K562 (cell line): Measurements from ENCODE around the gene MRPL58. TPM values are rescaled to one million over a fixed set of nuclear protein-coding genes. Genes with fewer than 3 reads are reported as not detected.

ENCODE experiments used
- ASH1L ChIP-seq: fragments of 450-650 bp; IDR thresholded peaks from 2 replicates; pipeline ENCODE4 v1.6.1; 2018; ENCODE audit warnings: borderline replicate concordance, mild to moderate bottlenecking, low read depth; ENCODE audit not compliant: partially characterized antibody
- CBX2 ChIP-seq: fragments of 200-600 bp; sonication (generic); IDR thresholded peaks from one replicate; pipeline ENCODE4 v1.6.1; 2012; ENCODE audit warnings: mild to moderate bottlenecking, low read length, inconsistent platforms; ENCODE audit not compliant: insufficient read depth, poor library complexity, severe bottlenecking
- DACH1 ChIP-seq: fragments of 450-650 bp; IDR thresholded peaks from 2 replicates; pipeline ENCODE4 v1.6.1; 2018; ENCODE audit not compliant: partially characterized antibody
- EHMT2 ChIP-seq: fragments of 450-650 bp; IDR thresholded peaks from 2 replicates; pipeline ENCODE4 v1.6.1; 2018; ENCODE audit warnings: antibody characterized with exemption
- ETS2 ChIP-seq: IDR thresholded peaks from 2 replicates; pipeline ENCODE4 v1.6.1; 2016; ENCODE audit warnings: borderline replicate concordance, missing genetic modification characterization, mild to moderate bottlenecking, moderate library complexity, missing compliant biosample characterization; ENCODE audit not compliant: poor library complexity, severe bottlenecking
- HNRNPLL ChIP-seq: fragments of 200-400 bp; formaldehyde crosslinking; IDR thresholded peaks from 2 replicates; pipeline ENCODE4 v1.6.1; 2017; ENCODE audit warnings: low read length, low read depth, mild to moderate bottlenecking; ENCODE audit not compliant: poor library complexity, severe bottlenecking
- ILK ChIP-seq: fragments of 450-650 bp; IDR thresholded peaks from 2 replicates; pipeline ENCODE4 v1.6.1; 2016; ENCODE audit warnings: missing genetic modification characterization, low read depth, mild to moderate bottlenecking, missing compliant biosample characterization, moderate library complexity, borderline replicate concordance
- L3MBTL2 ChIP-seq: fragments of 450-650 bp; IDR thresholded peaks from 2 replicates; pipeline ENCODE4 v1.6.1; 2016; ENCODE audit warnings: mild to moderate bottlenecking, moderate library complexity
- MED1 ChIP-seq: sonication (generic); formaldehyde crosslinking; IDR thresholded peaks from 2 replicates; pipeline ENCODE4 v1.8.1; 2023; ENCODE audit warnings: missing genetic modification reagents, borderline replicate concordance
- PML ChIP-seq: IDR thresholded peaks from 2 replicates; pipeline ENCODE4 v1.6.1; 2012; ENCODE audit warnings: low read length, inconsistent platforms
- PREB ChIP-seq: sonication (generic); formaldehyde crosslinking; IDR thresholded peaks from 2 replicates; pipeline ENCODE4 v1.8.1; 2023; ENCODE audit warnings: mild to moderate bottlenecking, missing genetic modification reagents
- RBM15 ChIP-seq: fragments of 200-400 bp; formaldehyde crosslinking; IDR thresholded peaks from 2 replicates; pipeline ENCODE4 v1.6.1; 2018; ENCODE audit warnings: mild to moderate bottlenecking, low read length, moderate library complexity; ENCODE audit not compliant: insufficient read depth
- SLC30A9 ChIP-seq: fragments of 250-450 bp; sonication (Bioruptor Pico); IDR thresholded peaks from 2 replicates; pipeline ENCODE4 v1.8.0; 2022; ENCODE audit warnings: mild to moderate bottlenecking, moderate library complexity
- SREBF1 ChIP-seq: fragments of 150-350 bp; IDR thresholded peaks from 2 replicates; pipeline ENCODE4 v1.6.1; 2014; ENCODE audit warnings: antibody characterized with exemption, low read depth, low read length, borderline replicate concordance
- TAF9B ChIP-seq: fragments of 450-650 bp; IDR thresholded peaks from 2 replicates; pipeline ENCODE4 v1.6.1; 2018; ENCODE audit warnings: mild to moderate bottlenecking; ENCODE audit not compliant: partially characterized antibody
- TSC22D4 ChIP-seq: fragments of 450-650 bp; IDR thresholded peaks from 2 replicates; pipeline ENCODE4 v1.6.1; 2016; ENCODE audit warnings: missing genetic modification characterization, missing biosample characterization, control low read depth
- ZFPM2 ChIP-seq: fragments of 250-450 bp; sonication (Bioruptor Pico); IDR thresholded peaks from 2 replicates; pipeline ENCODE4 v1.5.1; 2022; ENCODE audit warnings: mild to moderate bottlenecking
- ZNF121 ChIP-seq: sonication (generic); formaldehyde crosslinking; conservative IDR thresholded peaks from 2 replicates; pipeline ENCODE4 v1.8.0; 2022; ENCODE audit warnings: missing genetic modification reagents
- ZNF174 ChIP-seq: fragments of 250-450 bp; sonication (Bioruptor Pico); IDR thresholded peaks from 2 replicates; pipeline ENCODE4 v1.4.0; 2020; ENCODE audit warnings: mild to moderate bottlenecking
- polyA plus RNA-seq, 8 experiments: library from polyadenylated mRNA; depleted of rRNA in 4 of 8; stranded (reverse) in 5 of 8; unstranded in 3 of 8; fragments of >200 nt; fragmentation: Nextera tagmentation in 2 of 8; fragmentation: Illumina TruSeq in 1 of 8; extraction: Ambion mirVana in 2 of 8; extraction: Trizol in 1 of 8; gene quantifications; 2 replicates each; pipeline versions ENCODE4 v1.2.1 to v1.2.3, GENCODE V29; 2011 to 2014; ENCODE audit warnings: inconsistent platforms in 1 of 8, missing spikeins in 1 of 8
- total RNA-seq, 7 experiments: library from RNA; depleted of rRNA in 6 of 7; stranded (reverse); fragments of >200 nt in 6 of 7; fragmentation: Illumina TruSeq in 2 of 7; extraction: Trizol in 2 of 7; gene quantifications; 2 replicates each; pipeline versions ENCODE4 v1.2.1 to v1.2.3, GENCODE V29; 2011 to 2021; ENCODE audit warnings: low replicate concordance in 1 of 7
- TF ChIP-seq, protein P1 (sequence below): sonication (generic); formaldehyde crosslinking; IDR thresholded peaks from 2 replicates; pipeline ENCODE4 v1.8.1; 2023; ENCODE audit warnings: missing genetic modification reagents, mild to moderate bottlenecking, borderline replicate concordance
- TF ChIP-seq, protein P2 (sequence below): sonication (generic); formaldehyde crosslinking; IDR thresholded peaks from 2 replicates; pipeline ENCODE4 v1.8.0; 2023; ENCODE audit warnings: mild to moderate bottlenecking, missing genetic modification reagents

The MRPL58 gene
- total and polyA plus RNA-seq, 9 of the 15 experiments (the other 6 are each of a cell fraction or from before 2014, with no cell fraction given) = 30.8 to 107 (median 72.4) TPM

DNA sequence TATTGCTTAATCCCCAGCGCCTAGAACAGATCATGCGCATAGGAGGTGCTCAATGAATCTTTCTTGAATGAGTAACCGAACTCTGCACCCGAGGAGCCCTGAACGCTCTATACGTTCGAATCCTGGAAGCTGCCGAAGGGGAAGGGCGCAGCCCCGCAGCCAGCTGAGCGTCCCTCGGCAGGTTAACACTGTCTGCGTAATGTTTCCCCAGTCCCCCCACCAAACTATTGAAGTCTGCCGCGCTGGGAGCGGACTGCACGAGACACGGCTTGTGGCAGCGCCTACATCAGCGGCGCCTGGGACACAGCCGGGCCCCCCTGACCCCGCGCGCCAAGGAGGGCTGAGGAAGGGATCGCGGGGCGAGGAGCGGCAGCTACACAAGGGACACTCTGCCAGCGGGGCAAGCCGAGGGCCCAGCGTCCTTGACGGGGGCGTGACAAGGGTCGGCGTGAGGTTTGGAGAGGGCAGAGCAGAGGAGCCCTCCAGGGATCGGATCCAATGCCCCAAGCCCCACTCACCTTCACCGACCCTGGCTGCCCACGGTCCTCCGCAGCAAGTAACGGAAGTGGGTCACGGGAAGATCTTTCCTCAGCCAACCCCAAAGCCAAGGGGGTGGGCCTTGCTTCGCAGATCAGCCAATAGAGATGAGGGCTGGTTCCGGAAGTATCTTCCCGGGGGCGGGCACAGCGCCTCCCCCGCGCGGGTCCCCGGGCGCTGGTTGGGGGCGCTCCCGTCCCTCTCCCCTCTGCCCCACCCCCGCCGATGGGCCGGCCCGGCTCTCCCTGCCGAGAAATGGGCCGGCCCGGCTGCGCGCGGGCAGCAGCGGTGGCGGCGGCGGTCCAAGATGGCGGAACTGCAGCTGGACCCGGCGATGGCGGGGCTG, 34.2 kb downstream of the MRPL58 start, which contains the start of the genes ATP5PD and KCTD2 (continued):
- TF ChIP-seq, protein P1, sequence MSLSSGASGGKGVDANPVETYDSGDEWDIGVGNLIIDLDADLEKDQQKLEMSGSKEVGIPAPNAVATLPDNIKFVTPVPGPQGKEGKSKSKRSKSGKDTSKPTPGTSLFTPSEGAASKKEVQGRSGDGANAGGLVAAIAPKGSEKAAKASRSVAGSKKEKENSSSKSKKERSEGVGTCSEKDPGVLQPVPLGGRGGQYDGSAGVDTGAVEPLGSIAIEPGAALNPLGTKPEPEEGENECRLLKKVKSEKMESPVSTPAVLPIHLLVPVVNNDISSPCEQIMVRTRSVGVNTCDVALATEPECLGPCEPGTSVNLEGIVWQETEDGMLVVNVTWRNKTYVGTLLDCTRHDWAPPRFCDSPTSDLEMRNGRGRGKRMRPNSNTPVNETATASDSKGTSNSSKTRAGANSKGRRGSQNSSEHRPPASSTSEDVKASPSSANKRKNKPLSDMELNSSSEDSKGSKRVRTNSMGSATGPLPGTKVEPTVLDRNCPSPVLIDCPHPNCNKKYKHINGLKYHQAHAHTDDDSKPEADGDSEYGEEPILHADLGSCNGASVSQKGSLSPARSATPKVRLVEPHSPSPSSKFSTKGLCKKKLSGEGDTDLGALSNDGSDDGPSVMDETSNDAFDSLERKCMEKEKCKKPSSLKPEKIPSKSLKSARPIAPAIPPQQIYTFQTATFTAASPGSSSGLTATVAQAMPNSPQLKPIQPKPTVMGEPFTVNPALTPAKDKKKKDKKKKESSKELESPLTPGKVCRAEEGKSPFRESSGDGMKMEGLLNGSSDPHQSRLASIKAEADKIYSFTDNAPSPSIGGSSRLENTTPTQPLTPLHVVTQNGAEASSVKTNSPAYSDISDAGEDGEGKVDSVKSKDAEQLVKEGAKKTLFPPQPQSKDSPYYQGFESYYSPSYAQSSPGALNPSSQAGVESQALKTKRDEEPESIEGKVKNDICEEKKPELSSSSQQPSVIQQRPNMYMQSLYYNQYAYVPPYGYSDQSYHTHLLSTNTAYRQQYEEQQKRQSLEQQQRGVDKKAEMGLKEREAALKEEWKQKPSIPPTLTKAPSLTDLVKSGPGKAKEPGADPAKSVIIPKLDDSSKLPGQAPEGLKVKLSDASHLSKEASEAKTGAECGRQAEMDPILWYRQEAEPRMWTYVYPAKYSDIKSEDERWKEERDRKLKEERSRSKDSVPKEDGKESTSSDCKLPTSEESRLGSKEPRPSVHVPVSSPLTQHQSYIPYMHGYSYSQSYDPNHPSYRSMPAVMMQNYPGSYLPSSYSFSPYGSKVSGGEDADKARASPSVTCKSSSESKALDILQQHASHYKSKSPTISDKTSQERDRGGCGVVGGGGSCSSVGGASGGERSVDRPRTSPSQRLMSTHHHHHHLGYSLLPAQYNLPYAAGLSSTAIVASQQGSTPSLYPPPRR (CRISPR knock-in tag) = no peak
- TF ChIP-seq MED1 = no peak
- no peak for TF ChIP-seq ILK
- TF ChIP-seq SREBF1 = peak; percentile 62; the same call in 1 of the 2 replicates
- TF ChIP-seq DACH1 = no peak
- no peak for TF ChIP-seq RBM15
- no peak for TF ChIP-seq ETS2
- no peak for TF ChIP-seq SLC30A9 (CRISPR knock-in tag)
- peak; percentile 92 for TF ChIP-seq ASH1L
- TF ChIP-seq ZNF174 (CRISPR knock-in tag) = no peak
- peak; percentile 35 for TF ChIP-seq HNRNPLL
- TF ChIP-seq, protein P2, sequence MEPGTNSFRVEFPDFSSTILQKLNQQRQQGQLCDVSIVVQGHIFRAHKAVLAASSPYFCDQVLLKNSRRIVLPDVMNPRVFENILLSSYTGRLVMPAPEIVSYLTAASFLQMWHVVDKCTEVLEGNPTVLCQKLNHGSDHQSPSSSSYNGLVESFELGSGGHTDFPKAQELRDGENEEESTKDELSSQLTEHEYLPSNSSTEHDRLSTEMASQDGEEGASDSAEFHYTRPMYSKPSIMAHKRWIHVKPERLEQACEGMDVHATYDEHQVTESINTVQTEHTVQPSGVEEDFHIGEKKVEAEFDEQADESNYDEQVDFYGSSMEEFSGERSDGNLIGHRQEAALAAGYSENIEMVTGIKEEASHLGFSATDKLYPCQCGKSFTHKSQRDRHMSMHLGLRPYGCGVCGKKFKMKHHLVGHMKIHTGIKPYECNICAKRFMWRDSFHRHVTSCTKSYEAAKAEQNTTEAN (CRISPR knock-in tag) = peak; percentile 61; the same call in 1 of the 2 replicates
- TF ChIP-seq ZFPM2 (CRISPR knock-in tag) = no peak
- peak; percentile 71 for TF ChIP-seq TAF9B
- TF ChIP-seq ZNF121 (CRISPR knock-in tag) = no peak
- TF ChIP-seq TSC22D4 (tag) = no peak
- no peak for TF ChIP-seq CBX2
- TF ChIP-seq PML = peak; percentile 82
- TF ChIP-seq PREB (CRISPR knock-in tag) = no peak
- TF ChIP-seq EHMT2 = no peak
- TF ChIP-seq L3MBTL2 = peak; percentile 16; the same call in 1 of the 2 replicates
